Left ventricle myocardium superior (tissue), 1 donor: ENCODE data around the gene COA1. TPM values are rescaled to one million over a fixed set of nuclear protein-coding genes. Genes with fewer than 3 reads are reported as not detected.
"Not testable (repeated sequence)": the region's sequence is repeated elsewhere in the genome, so short reads cannot be mapped to it uniquely, and the experiment has no call there.

Experiments
- ATAC-seq: fragments of 200-7000 bp; cut with Tn5 transposase; one replicate; pipeline ENCODE4 v1.9.1; 2020; ENCODE audit warnings: mild to moderate bottlenecking, moderate library complexity
- DNase-seq: peaks from one replicate; pipeline ENCODE4 v3.0.0-alpha.2; 2020
- intact Hi-C: fragments of 100-400 bp; cut with micrococcal nuclease; formaldehyde crosslinking; loops from one replicate; pipeline ENCODE4 v1.11.0; 2022
- total RNA-seq: library from RNA; stranded (reverse); fragmentation: NEBNext Ultra II Directional; extraction: Animal tissue kit (Norgen Biotek cat#: 25700); gene quantifications from one replicate; pipeline ENCODE4 v1.2.1, GENCODE V29; 2021
- donor health status: DM: no; HTN: yes; CAD: no; lungs with severe emphysema.

COA1 gene
- total RNA-seq, 1 donor from 2014 or later, result 72.5 TPM

DNA sequence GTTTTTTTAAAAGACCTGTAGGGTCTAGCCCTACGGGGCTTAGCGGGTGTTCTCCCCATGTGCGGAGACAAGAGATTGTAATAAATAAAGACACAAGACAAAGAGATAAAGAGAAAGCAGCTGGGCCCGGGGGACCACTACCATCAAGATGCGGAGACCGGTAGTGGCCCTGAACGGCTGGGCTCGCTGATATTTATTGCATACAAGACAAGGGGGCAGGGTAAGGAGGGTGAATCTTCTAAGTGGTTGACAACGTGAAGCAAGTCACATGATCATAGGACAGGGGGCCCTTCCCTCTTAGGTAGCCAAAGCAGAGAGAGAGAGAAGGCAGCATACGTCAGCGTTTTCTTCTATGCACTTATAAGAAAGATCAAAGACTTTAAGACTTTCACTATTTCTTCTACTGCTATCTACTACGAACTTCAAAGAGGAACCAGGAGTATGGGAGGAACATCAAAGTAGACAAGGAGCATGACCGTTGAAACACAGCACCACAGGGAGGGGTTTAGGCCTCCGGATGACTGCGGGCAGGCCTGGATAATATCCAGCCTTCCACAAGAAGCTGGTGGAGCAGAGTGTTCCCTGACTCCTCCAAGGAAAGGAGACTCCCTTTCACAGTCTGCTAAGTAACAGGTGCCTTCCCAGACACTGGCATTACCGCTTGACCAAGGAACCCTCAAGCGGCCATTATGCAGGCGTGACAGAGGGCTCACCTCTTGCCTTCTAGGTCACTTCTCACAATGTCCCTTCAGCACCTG lies 5.4 kb upstream of the COA1 start:
- ATAC-seq, DNase-seq, intact Hi-C loops: not testable (repeated sequence)

DNA sequence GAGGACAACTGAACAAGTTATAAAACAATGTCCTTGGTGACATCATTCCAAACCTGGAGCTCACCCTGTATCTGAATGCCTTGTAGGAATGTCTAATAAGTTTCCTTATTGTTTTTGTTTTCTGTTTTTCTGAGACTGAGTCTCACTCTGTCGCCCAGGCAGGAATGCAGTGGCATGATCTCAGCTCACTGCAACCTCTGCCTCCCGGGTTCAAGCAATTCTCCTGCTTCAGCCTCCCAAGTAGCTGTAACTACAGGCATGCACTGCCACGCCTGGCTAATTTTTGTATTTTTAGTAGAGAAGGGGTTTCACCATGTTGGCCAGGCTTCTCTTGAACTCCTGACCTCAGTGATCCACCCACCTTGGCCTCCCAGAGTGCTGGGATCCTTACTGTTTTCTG lies 2.2 kb upstream of the COA1 start:
- ATAC-seq, DNase-seq, intact Hi-C loops: not testable (repeated sequence)

DNA sequence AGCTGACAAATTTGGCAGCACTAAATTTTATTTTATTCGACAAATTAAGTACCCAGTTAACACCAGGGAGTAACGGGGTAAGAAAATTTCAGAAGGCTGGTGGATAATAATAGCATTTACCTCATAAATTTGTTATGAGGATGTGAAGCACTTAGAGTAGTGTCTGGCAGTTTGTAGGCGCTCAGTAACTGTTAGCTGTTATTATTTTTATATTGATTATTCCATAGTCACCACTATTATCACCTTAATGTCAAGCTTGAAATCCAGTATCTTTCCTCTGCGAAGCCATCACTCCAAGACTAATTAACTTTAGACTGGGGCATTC lies 563 bp upstream of the COA1 start:
- intact Hi-C loops, result loop anchor here (10.0 kb wide), 1 partner anchor 795 kb away; the partner anchor contains the start of genes MRPL32 and PSMA2
- ATAC-seq (peak; percentile 66), DNase-seq (no peak)

DNA sequence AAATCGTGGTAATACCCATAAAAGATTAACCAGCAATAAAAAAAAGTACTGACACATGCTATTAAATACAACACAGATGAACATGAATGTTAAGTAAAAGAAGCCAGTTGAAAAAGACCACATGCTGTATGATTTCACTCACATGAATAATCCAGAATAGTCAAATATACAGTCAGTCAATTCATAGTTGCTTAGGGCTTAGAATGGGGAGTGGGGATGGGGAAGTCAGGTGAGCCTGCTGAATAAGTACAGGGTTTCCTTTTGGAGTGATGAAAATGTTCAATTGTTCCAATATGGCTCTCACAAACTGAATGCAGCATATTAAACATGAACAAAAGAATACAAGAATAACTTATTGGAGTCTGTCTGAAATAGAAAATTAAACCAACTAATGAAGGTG lies 1.8 kb downstream of the COA1 start:
- no peak for ATAC-seq
- no peak for DNase-seq
- intact Hi-C loops, result loop anchor here (10.0 kb wide), 1 partner anchor 793 kb away; the partner anchor contains the start of genes MRPL32 and PSMA2

DNA sequence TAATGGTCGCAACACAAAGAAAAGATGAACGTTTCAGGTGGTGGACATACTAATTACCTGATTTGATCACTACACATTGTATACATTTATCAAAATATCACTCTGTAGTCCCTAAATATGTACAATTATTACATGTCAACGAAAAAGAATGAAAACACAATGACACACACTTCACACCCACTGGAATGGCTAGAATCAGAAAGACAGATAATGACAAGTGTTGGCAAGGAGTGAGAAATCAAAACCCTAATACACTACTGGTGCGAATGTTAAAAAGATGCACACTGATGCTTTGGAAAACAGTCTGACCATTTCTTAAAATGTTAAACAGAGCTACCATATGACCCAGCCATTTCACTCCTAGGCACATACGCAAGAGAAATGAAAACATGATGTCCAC lies 2.3 kb downstream of the COA1 start:
- ATAC-seq (no peak), DNase-seq (no peak)
- intact Hi-C loops, result loop anchor here (10.0 kb wide), 1 partner anchor 792 kb away; the partner anchor contains the start of genes MRPL32 and PSMA2

DNA sequence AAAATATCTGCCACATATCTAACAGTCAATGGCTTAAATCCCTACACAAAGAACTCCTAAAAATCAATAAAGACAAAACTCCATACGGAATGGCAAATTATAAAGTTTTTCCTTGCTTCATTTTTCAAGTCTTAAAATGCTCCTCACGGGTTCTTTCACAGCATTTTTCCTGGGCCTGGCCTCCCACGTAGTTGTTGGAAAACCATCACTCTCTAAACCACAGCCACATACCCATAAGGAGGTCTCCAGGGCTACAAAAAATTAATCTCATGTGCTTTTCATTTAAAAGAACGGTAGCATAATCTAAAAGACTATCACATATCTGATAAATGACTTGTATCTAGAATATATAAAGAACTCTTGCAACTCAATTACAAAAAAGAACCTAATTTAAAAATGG lies 2.9 kb downstream of the COA1 start:
- ATAC-seq (no peak), DNase-seq (no peak)
- intact Hi-C loops, result loop anchor here (10.0 kb wide), 1 partner anchor 792 kb away; the partner anchor contains the start of genes MRPL32 and PSMA2

DNA sequence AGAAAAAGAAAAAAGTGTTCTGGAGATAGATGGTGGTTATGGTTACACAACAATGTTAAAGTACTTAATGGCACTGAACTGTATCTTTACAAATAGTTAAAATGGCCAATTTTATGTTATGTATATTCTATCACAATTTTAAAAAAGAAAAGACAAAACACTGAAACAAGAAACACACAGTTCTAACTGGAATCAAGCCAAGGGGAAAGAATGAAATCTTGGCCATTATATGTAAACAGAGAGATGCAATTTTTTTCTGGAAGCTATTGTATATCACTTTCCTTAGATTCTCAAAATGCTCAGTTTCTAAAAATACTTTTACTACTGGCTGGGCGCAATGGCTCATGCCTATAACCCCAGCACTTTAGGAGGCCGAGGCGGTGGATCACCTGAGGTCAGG lies 4.1 kb downstream of the COA1 start:
- no peak for ATAC-seq
- DNase-seq, result no peak
- intact Hi-C loops, result loop anchor here (10.0 kb wide), 1 partner anchor 790 kb away; the partner anchor contains the start of genes MRPL32 and PSMA2

DNA sequence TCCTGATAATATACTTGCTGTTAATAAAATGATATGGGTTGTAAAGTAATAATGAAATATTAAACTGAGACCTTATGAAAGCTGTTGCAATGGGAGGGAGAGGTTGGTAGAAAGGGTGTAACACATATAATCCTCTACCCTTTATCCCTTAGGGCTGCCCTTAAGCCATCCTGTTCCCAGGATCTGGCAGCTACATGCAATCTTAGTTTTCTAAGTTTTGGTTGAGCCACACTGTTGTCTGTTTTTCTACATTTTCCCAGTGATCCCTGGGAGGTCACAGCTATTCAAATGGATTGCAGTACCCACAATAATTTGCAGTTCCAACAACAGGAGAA lies 6.3 kb downstream of the COA1 start:
- intact Hi-C loops, result loop anchor here (10.0 kb wide), 1 partner anchor 788 kb away; the partner anchor contains the start of genes MRPL32 and PSMA2
- DNase-seq (no peak), ATAC-seq (no peak)

DNA sequence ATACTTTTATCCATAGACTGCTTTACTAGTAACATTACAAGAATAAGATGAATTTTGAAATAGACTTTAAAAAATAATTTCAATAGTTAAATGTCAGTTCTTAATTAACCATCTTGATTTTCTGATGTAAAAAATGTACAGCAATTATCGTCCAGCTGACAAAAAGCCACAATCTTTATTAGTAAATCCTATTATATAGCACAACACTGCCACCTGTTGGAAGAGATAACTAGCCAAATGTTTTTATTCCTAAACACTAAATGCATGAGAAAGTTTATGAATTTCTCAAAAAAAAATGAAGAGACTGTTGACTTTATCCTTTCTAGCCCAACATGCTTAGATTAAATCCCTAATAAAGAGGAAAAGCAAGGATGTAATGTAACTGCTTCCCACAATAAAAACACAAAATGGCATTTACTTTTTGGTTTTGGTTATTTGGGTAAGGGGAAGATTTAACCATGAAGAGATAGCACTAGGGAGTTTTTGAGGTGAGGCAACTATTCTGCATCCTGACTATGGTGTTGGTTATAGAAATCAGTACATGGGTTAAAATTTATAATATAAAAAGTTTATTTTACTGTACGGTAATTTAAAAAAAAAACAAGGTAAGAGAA lies 8.0 kb downstream of the COA1 start:
- no peak for ATAC-seq
- no peak for DNase-seq
- intact Hi-C loops, result loop anchor here (10.0 kb wide), 1 partner anchor 786 kb away; the partner anchor contains the start of genes MRPL32 and PSMA2

DNA sequence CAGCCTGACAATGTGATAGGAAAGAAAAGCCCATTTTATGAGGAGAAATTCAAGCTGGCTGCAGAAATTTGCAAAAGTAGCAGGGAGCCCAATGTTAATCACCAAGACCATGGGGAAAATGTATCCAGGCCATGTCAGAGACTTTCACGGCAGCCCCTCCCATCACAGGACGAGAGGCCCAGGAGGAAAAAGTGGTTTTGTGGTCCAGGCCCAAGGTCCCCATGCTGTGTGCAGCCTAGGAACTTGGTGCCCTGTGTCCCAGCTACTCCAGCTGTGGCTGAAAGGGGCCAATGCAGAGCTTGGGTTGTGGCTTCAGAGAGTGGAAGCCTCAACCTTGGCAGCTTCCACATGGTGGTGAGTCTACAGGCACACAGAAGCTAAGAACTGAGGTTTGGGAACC lies 12.7 kb downstream of the COA1 start:
- intact Hi-C loops, result no loop called here
- DNase-seq, result no peak
- ATAC-seq, result no peak

DNA sequence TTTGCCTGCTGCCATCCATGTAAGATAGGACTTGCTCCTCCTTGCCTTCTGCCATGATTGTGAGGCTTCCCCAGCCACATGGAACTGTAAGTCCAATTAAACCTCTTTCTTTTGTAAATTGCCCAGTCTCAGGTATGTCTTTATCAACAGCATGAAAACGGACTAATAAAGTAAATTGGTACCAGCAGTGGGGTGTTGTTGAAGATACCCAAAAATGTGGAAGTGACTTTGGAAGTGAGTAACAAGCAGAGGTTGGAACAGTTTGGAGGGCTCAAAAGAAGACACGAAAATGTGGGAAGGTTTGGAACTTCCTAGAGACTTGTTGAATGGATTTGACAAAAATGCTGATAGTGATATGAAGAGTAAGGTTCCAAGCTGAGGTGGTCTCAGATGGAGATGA lies 13.4 kb downstream of the COA1 start:
- DNase-seq, intact Hi-C loops, ATAC-seq: not testable (repeated sequence)

DNA sequence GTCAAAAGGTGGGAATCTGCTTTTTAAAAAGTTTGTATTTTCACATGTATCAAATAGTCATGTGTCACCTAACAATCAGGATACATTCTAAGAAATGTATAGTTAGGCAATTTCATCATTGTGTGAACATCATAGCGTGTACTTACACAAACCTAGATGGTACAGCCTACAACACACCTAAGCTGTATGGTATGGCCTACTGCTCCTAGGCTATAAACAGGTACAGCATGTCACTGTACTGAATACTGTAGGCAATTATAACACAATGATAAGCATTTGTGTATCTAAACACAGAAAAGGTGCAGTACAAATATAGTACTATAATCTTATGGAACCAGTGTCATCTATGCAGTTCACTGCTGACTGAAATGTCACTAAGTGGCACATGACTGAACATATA lies 17.8 kb downstream of the COA1 start:
- intact Hi-C loops, result no loop called here
- ATAC-seq (no peak), DNase-seq (no peak)

DNA sequence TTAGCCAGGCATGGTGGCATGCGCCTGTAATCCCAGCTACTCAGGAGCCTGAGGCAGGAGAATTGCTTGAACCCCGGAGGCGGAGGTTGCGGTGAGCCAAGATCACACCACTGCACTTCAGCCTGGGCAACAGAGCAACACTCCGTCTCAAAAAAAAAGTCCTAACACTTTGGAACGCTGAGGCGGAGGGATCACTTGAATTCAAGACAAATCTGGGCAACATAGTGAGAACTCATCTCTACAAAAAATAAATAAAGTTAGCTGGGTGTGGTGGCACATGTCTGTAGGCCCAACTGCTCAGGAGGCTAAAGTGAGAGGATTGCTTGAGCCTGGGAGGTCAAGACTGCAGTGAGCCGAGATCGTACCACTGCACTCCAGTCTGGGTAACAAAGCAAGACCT lies 21.3 kb downstream of the COA1 start:
- ATAC-seq, intact Hi-C loops, DNase-seq: not testable (repeated sequence)

DNA sequence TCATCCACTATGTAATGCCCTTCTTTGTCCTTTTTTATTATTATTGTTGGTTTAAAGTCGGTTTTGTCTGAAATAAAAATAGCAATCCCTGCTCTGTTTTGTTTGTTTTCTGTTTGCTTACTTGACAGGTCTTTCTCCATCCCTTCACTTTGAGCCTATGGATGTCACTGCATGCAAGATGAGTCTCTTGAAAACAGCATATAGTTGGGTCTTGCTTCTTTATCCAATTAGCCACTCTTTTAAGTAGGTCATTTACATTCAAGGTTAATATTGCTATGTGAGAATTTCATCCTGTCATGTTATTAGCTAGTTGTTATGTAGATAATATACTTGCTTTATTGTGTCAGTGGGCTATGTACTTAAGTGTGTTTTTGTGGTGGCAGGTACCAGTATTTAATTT lies 25.8 kb downstream of the COA1 start:
- ATAC-seq (no peak), DNase-seq (no peak)
- intact Hi-C loops, result loop anchor here (5.0 kb wide), 1 partner anchor 121 kb away; the partner anchor contains the start of gene STK17A

DNA sequence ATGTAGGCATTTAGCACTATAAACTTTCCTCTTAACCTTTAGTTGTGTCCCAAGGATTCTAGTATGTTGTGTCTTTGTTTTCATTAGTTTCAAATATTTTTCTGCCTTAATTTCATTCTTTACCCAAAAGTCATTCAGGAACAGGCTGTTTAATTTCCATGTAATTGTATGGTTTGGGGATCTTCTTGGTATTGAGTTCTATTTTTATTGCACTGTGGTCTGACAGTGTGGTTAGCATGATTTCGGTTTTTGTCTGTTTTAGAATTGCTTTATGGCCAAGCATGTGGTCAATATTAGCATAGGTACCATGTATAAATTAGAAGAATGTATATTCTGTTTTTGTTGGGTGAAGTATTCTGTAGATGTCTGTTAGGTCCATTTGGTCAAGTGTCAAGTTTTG lies 26.3 kb downstream of the COA1 start:
- DNase-seq (no peak), ATAC-seq (no peak)
- intact Hi-C loops, result loop anchor here (5.0 kb wide), 1 partner anchor 121 kb away; the partner anchor contains the start of gene STK17A

DNA sequence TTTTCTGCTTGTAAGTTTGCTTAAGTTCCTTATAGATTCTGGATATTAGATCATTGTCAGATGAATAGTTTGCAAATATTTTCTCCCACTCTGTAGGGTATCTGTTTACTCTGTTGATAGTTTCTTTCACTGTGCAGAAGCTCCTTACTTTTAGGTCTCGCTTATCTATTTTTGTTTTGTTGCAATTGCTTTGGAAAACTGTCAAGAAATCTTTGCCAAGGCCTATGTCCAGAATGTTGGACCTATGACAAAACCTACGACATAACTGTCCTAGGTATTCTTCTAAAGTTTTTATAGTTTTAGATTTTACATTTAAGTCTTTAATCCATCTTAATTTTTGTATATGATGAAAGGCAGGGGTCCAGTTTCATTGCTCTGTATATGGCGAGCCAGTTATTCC lies 27.4 kb downstream of the COA1 start:
- intact Hi-C loops, result loop anchor here (5.0 kb wide), 1 partner anchor 120 kb away; the partner anchor contains the start of gene STK17A
- ATAC-seq (no peak), DNase-seq (no peak)

DNA sequence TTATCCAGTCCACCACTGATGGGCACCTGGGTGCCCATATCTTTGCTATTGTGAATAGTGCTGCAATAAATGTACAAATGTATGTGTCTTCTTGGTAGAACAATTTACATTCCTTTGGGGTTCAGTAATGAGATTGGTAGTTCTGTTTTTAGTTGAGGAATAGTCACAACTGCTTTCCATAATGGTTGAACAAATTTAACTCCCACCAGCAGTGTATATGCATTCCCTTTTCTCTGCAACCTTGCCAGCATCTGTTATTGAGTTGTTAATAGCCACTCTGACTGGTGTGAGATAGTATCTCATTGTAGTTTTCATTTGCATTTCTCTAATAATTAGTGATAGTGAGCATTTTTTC lies 27.8 kb downstream of the COA1 start:
- DNase-seq, result no peak
- ATAC-seq, result no peak
- intact Hi-C loops, result loop anchor here (5.0 kb wide), 1 partner anchor 119 kb away; the partner anchor contains the start of gene STK17A

DNA sequence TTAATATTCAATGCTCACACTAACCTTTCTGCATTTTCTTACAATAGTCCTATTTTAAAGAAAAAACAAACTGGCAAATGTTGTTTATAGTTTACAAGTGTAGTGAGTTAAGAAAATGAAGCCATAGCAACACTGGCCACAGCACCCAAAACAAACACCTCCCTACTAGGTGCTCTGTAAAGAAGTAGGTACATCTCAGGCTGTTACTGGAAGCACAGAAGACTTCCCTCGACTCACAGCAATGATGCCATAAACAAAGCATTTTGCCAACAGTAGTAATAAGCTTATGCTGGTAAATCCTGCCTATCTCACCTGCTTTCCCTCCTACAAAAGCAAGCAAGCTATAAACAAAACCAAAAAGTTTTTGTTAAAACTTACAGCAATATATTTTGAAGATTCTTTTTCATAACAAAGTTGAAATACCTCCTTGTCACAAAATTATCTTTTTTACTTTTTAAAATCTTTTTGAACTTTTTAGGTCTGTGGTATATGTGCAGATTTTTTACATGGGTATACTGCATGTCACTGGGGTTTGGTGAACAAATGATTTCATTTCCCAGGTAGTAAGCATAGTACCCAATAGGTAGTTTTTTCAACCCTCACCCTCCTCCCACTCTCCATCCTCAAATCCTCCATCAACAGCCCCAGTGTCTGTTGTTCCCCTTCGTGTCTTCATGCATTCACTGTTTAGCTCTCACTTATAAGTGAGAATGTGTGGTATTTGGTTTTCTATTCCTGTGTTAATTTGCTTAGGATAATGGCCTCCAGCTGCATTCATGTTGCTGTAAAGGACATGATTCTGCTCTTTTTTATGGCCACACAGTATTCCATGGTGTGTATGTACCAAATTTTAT lies 28.4 kb downstream of the COA1 start:
- ATAC-seq (no peak), DNase-seq (no peak)
- intact Hi-C loops, result loop anchor here (5.0 kb wide), 1 partner anchor 119 kb away; the partner anchor contains the start of gene STK17A

DNA sequence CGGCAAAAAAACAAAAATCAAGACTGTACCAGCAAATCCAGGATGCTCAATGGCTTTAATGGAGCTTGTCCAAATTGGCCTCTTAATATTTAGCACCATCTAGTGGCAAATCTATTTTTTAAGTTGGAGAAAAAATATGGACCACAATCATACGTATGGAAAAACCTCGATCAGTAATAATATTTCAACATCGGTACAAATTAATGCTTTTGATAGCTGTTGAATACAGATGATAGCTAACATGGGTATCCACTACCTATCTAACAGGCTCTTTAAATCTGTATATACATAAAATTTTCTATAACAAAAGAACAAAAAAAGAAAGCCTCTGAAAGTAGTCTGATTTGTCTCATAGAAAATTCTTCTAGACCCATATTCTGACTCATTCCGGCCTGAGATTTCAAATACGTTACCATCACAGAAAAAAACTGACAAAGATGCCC lies 29.2 kb downstream of the COA1 start:
- intact Hi-C loops, result loop anchor here (5.0 kb wide), 1 partner anchor 118 kb away; the partner anchor contains the start of gene STK17A
- ATAC-seq, result peak; percentile 63
- no peak for DNase-seq
